Measurements from ENCODE around the gene PHLDB3.
"Not testable (repeated sequence)": the region's sequence is repeated elsewhere in the genome, so short reads cannot be mapped to it uniquely, and the experiment has no call there.

PHLDB3 gene

GRCh38 chr19:43504426-43505185 is at the start of gene PHLDB3:
TSS of gene PHLDB3 (minus strand) at chr19:43504746. CDS start at chr19:43504118, 628 bp downstream.
- no peak for DNase-seq (ENCODE audit: low read depth)

- DNase-seq (ENCODE audit: low read depth) = no peak
Observed at GRCh38 chr19:43553656-43554055, 49.1 kb upstream of the PHLDB3 start.

GRCh38 chr19:43552616-43553015 is 48.1 kb upstream of the PHLDB3 start:
- no peak for DNase-seq (ENCODE audit: low read depth)

GRCh38 chr19:43552198-43552450 is 47.6 kb upstream of the PHLDB3 start:
- DNase-seq (ENCODE audit: low read depth) = no peak

- DNase-seq (ENCODE audit: low read depth) = no peak
Observed at GRCh38 chr19:43551399-43552197, 47.1 kb upstream of the PHLDB3 start.

- no peak for DNase-seq (ENCODE audit: low read depth)
Observed at GRCh38 chr19:43548706-43549105, 44.2 kb upstream of the PHLDB3 start.

GRCh38 chr19:43547926-43548325 is 43.4 kb upstream of the PHLDB3 start:
- not testable (repeated sequence) for DNase-seq (ENCODE audit: low read depth)

- no peak for DNase-seq (ENCODE audit: low read depth)
Observed at GRCh38 chr19:43546581-43546980, 42.0 kb upstream of the PHLDB3 start.

- no peak for DNase-seq (ENCODE audit: low read depth)
Observed at GRCh38 chr19:43545981-43546380, 41.4 kb upstream of the PHLDB3 start.

GRCh38 chr19:43545276-43545675 is 40.7 kb upstream of the PHLDB3 start:
- DNase-seq (ENCODE audit: low read depth) = no peak

GRCh38 chr19:43544077-43544476 is 39.5 kb upstream of the PHLDB3 start:
- no peak for DNase-seq (ENCODE audit: low read depth)

GRCh38 chr19:43541920-43542650 is 37.5 kb upstream of the PHLDB3 start:
- DNase-seq (ENCODE audit: low read depth) = no peak

GRCh38 chr19:43540381-43540780 is 35.8 kb upstream of the PHLDB3 start:
- DNase-seq (ENCODE audit: low read depth) = no peak

GRCh38 chr19:43538922-43539321 is 34.4 kb upstream of the PHLDB3 start:
- DNase-seq (ENCODE audit: low read depth) = no peak

GRCh38 chr19:43534816-43535761 is 30.5 kb upstream of the PHLDB3 start:
- DNase-seq (ENCODE audit: low read depth) = no peak

- no peak for DNase-seq (ENCODE audit: low read depth)
Observed at GRCh38 chr19:43534305-43534815, 29.8 kb upstream of the PHLDB3 start.

GRCh38 chr19:43533546-43534304 is 29.2 kb upstream of the PHLDB3 start:
- peak; percentile 88 for DNase-seq (ENCODE audit: low read depth)

GRCh38 chr19:43532962-43533545 is 28.5 kb upstream of the PHLDB3 start, which contains the start of gene ZNF575:
TSS of gene ZNF575 (plus strand) at chr19:43533188. CDS start at chr19:43534423, 1,235 bp downstream.
- peak; percentile 69 for DNase-seq (ENCODE audit: low read depth)

GRCh38 chr19:43532571-43532961 is 28.0 kb upstream of the PHLDB3 start:
- no peak for DNase-seq (ENCODE audit: low read depth)

Data from stimulated activated CD8-positive, alpha-beta memory T cell treated with anti-CD3 and anti-CD28 coated beads, Interleukin-7, amount 100 ng/mL, for 24 hours (primary cell).